Loucy (cell line): ENCODE results near the gene STX18.

Experiments
- H2AFZ ChIP-seq: fragments of 200-600 bp; sonication (generic); 2 replicates; pipeline ENCODE4 v1.6.0; 2016; ENCODE audit warnings: antibody characterized with exemption, mild to moderate bottlenecking, low read length, moderate library complexity
- H3F3A ChIP-seq: fragments of 200-600 bp; 2 replicates; pipeline ENCODE4 v1.6.0; 2016; ENCODE audit warnings: antibody characterized with exemption, low read depth, mild to moderate bottlenecking
- H3K27me3 ChIP-seq: fragments of 200-600 bp; sonication (generic); 2 replicates; pipeline ENCODE4 v1.6.1; 2014; ENCODE audit warnings: low read length, mild to moderate bottlenecking; ENCODE audit not compliant: insufficient read depth, poor library complexity, severe bottlenecking
- H3K36me3 ChIP-seq: fragments of 200-600 bp; sonication (generic); 2 replicates; pipeline ENCODE4 v1.6.1; 2016; ENCODE audit warnings: low read length; ENCODE audit not compliant: insufficient read depth
- H3K4me1 ChIP-seq: fragments of 200-600 bp; sonication (generic); 2 replicates; pipeline ENCODE4 v1.5.1; 2014; ENCODE audit warnings: low read length, mild to moderate bottlenecking; ENCODE audit not compliant: insufficient read depth, poor library complexity, severe bottlenecking
- H3K4me2 ChIP-seq: fragments of 200-600 bp; sonication (generic); 2 replicates; pipeline ENCODE4 v1.6.0; 2014; ENCODE audit warnings: antibody characterized with exemption, low read length, low read depth, mild to moderate bottlenecking; ENCODE audit not compliant: poor library complexity, severe bottlenecking
- H3K4me3 ChIP-seq: fragments of 200-600 bp; sonication (generic); 2 replicates; pipeline ENCODE4 v1.5.1; 2014; ENCODE audit warnings: low read length, mild to moderate bottlenecking, mixed read lengths; ENCODE audit not compliant: poor library complexity, severe bottlenecking
- H3K79me2 ChIP-seq: fragments of 200-600 bp; sonication (generic); 2 replicates; pipeline ENCODE4 v1.6.1; 2014; ENCODE audit warnings: low read length; ENCODE audit not compliant: insufficient read depth
- H3K9ac ChIP-seq: fragments of 200-600 bp; sonication (generic); 2 replicates; pipeline ENCODE4 v1.6.0; 2014; ENCODE audit warnings: mild to moderate bottlenecking, low read depth, low read length, moderate library complexity; ENCODE audit not compliant: poor library complexity, severe bottlenecking
- H3K9me2 ChIP-seq: fragments of 200-600 bp; sonication (generic); replicated peaks from 2 replicates; pipeline ENCODE4 v1.6.1; 2016; ENCODE audit warnings: low read depth, low read length, mixed read lengths
- H3K9me3 ChIP-seq: fragments of 200-600 bp; sonication (generic); 2 replicates; pipeline ENCODE4 v1.6.1; 2014; ENCODE audit warnings: mild to moderate bottlenecking, antibody characterized with exemption, low read length, low read depth; ENCODE audit not compliant: insufficient read depth
- H4K20me1 ChIP-seq: fragments of 200-600 bp; sonication (generic); 2 replicates; pipeline ENCODE4 v1.6.0; 2014; ENCODE audit warnings: antibody characterized with exemption, low read length, mild to moderate bottlenecking; ENCODE audit not compliant: insufficient read depth, poor library complexity, severe bottlenecking
- EZH2phosphoT487 ChIP-seq: fragments of 200-600 bp; IDR thresholded peaks from 2 replicates; pipeline ENCODE4 v1.6.1; 2018; ENCODE audit warnings: antibody characterized with exemption, mild to moderate bottlenecking, moderate library complexity, borderline replicate concordance
- TF ChIP-seq, protein P1 (sequence below): fragments of 200-600 bp; sonication (generic); conservative IDR thresholded peaks from 2 replicates; pipeline ENCODE4 v1.5.1; 2014; ENCODE audit warnings: mild to moderate bottlenecking, antibody characterized with exemption, low read length

Gene STX18

DNA sequence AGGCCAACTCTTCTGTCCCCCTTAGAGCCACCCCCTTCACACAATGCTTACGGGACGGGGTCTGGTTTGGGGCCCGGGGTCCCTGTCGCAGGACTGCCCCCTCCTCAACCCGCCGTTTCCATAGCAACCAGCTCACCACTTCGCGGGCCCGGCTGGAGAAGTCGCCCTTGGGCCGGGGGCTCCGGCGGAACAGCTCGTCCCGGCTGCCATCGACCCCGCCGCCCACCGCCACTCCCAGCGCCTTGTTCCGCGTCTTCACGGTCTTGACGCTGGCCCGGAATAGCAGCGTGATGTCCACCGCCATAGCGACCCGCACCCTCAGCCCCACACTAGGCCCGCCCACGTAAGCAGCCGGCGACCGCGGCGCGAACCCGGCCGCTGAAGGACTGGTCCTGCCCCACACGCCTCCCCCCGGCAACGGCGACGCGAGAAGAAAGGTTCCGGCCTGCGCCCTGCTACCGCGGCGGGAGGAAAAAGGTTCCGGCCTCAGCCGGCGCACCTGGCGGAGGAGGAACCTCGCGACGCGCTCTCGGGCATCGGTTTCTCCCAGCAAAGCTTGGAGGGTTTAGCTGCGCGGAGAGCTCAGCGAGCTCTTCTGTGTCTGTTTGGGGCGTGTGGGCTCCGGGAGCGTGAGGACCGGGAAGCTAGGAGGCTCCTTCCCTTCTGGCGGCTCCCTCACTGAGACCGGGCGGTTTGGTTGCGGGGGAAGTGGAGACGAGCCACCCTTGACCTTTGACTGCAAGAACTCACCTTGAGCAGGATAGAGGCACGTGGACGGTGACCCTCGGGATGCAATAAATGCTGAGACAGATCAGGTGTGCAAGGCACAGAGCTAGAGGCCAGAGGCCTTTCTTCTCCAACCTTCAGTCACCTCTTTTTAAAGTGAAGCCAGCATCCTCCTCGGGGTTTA, at the start of gene STX18:
TSS of gene STX18 (minus strand) at position 388 of the 910 bp plus-strand sequence. CDS start at position 304, 84 bp downstream.
- H3K9me2 ChIP-seq = no peaks in the 10 kb centered on the region
- peaks cover 43% of the 10 kb centered on the region for H3K4me1 ChIP-seq
- H2AFZ ChIP-seq = peak within 1 kb of the TSS; percentile 97
- peaks cover 61% of the 10 kb centered on the region for H3K79me2 ChIP-seq
- H3K9me3 ChIP-seq = no peaks in the 10 kb centered on the region
- no peaks in the 10 kb centered on the region for H3K27me3 ChIP-seq
- no peaks in the 10 kb centered on the region for H3F3A ChIP-seq
- H3K9ac ChIP-seq = peak within 1 kb of the TSS; percentile 88
- no peaks in the 10 kb centered on the region for H3K36me3 ChIP-seq
- TF ChIP-seq, protein P1, sequence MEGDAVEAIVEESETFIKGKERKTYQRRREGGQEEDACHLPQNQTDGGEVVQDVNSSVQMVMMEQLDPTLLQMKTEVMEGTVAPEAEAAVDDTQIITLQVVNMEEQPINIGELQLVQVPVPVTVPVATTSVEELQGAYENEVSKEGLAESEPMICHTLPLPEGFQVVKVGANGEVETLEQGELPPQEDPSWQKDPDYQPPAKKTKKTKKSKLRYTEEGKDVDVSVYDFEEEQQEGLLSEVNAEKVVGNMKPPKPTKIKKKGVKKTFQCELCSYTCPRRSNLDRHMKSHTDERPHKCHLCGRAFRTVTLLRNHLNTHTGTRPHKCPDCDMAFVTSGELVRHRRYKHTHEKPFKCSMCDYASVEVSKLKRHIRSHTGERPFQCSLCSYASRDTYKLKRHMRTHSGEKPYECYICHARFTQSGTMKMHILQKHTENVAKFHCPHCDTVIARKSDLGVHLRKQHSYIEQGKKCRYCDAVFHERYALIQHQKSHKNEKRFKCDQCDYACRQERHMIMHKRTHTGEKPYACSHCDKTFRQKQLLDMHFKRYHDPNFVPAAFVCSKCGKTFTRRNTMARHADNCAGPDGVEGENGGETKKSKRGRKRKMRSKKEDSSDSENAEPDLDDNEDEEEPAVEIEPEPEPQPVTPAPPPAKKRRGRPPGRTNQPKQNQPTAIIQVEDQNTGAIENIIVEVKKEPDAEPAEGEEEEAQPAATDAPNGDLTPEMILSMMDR = no peak
- no peak for TF ChIP-seq EZH2phosphoT487
- H3K4me2 ChIP-seq = peak within 1 kb of the TSS; percentile 92
- peak within 1 kb of the TSS; percentile 83 for H3K4me3 ChIP-seq
- peaks cover 11% of the 10 kb centered on the region for H4K20me1 ChIP-seq

DNA sequence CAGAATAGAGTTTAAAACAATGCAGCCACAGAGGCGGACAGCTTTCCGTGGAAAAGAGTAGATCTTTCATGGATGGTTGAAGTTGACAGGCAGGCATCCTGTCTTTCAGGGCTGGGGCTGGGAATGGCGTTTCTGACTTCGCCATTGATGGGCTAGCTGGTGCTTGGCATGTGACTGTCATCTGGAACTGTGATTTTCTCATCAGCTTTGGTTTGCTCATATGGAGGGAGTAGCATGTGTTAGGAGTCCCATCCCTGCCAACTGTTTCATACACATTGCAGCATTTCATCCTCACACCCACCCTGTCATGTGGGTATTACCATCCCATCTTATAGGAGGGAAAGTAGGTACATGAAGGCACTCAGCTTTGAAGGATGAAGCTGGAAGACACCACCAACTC, 49.2 kb upstream of the STX18 start:
- Histone ChIP-seq H3K4me3 (no peak overlapping the region), H3K9me2 (no peaks in the 10 kb centered on the region), H3K27me3 (no peaks in the 10 kb centered on the region), H3K36me3 (no peaks in the 10 kb centered on the region), H3K9ac (no peak overlapping the region), H3K9me3 (peaks cover 6% of the 10 kb centered on the region; the same call in 1 of the 2 replicates), H3K79me2 (no peaks in the 10 kb centered on the region), H4K20me1 (no peaks in the 10 kb centered on the region), H3K4me1 (no peaks in the 10 kb centered on the region), H3F3A (no peaks in the 10 kb centered on the region), H2AFZ (no peak overlapping the region), H3K4me2 (no peak overlapping the region)
- TF ChIP-seq EZH2phosphoT487 = no peak
- TF ChIP-seq, protein P1 = no peak

DNA sequence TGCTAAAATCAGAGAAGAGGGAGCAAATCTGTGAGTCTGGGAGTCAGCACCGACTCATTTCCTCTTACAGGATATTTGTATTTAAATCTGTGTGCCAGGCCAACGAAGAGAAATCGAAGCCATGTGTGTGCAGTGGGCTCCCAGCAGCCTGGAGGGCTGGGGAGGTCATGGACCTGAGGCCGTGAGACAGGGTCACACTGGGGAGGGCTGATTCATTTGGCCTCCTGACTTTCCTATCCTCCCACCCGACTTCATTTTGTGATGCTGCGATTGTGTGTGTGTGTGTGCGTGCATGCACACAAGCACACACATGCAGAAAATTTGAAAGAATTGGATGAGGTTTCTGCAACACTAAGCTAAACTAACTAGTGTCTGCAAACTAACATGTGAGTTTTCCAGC, 48.7 kb upstream of the STX18 start:
- Histone ChIP-seq H3F3A (no peaks in the 10 kb centered on the region), H3K79me2 (no peaks in the 10 kb centered on the region)

More for the DNA sequence above, 48.7 kb upstream of the STX18 start:
- Histone ChIP-seq H3K9me2 (no peaks in the 10 kb centered on the region), H3K4me1 (no peaks in the 10 kb centered on the region), H3K4me2 (no peak overlapping the region), H3K36me3 (no peaks in the 10 kb centered on the region), H4K20me1 (no peaks in the 10 kb centered on the region), H3K27me3 (no peaks in the 10 kb centered on the region), H3K9me3 (peaks cover 4% of the 10 kb centered on the region; the same call in 1 of the 2 replicates), H3K9ac (no peak overlapping the region), H2AFZ (no peak overlapping the region), H3K4me3 (no peak overlapping the region)
- TF ChIP-seq, protein P1 = no peak
- no peak for TF ChIP-seq EZH2phosphoT487
